T-helper 2 cell (primary cell): ENCODE data around the gene SLC28A2.
"Not testable (repeated sequence)": the region's sequence is repeated elsewhere in the genome, so short reads cannot be mapped to it uniquely, and the experiment has no call there.

Experiments used
- DNase-seq, 5 experiments: peaks; one replicate each; pipeline versions ENCODE4 v3.0.0 to v3.0.0-alpha.2; 2012 to 2022

SLC28A2 gene

GRCh38 chr15:45262906-45263461 lies 10.9 kb downstream of the SLC28A2 start:
- DNase-seq = no peak

DNA sequence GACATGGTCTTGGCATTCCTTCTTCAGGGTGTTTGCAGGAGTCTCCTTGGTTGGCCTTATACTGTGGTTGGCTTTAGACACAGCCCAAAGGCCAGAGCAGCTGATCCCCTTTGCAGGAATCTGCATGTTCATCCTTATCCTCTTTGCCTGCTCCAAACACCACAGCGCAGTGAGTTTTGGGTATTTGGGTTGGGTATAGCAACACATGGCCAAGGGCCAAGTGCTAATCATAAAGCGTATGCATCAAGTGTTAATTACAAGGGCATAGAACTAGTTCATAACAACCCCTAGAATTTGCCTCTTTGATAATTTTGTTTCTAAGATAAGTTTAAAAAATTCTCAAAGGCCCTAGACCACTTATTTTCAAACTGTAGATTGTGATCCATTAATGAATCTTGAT lies 11.8 kb downstream of the SLC28A2 start:
- no peak for DNase-seq

DNA sequence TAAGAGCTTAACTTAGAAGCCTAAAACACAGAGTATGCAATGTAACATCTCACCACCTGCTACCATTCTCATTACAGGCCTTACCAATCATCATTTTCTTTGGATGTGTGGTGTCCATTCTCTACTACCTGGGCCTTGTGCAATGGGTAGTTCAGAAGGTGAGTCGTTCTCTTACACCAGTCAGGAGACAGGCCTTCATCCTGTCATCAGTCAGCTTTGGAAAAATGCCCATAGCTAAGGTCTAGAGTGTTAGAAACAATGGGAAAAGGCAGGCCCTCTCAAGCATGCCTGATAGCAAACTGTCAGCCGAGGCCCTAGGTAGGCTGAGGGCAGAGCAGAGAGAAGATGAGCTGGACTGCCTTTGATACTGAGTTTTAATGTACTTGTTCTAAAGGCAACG lies 13.5 kb downstream of the SLC28A2 start:
- DNase-seq = no peak

GRCh38 chr15:45268135-45268534 lies 16.1 kb downstream of the SLC28A2 start:
- peak in 1 of 5 experiments; percentile 13 for DNase-seq

DNA sequence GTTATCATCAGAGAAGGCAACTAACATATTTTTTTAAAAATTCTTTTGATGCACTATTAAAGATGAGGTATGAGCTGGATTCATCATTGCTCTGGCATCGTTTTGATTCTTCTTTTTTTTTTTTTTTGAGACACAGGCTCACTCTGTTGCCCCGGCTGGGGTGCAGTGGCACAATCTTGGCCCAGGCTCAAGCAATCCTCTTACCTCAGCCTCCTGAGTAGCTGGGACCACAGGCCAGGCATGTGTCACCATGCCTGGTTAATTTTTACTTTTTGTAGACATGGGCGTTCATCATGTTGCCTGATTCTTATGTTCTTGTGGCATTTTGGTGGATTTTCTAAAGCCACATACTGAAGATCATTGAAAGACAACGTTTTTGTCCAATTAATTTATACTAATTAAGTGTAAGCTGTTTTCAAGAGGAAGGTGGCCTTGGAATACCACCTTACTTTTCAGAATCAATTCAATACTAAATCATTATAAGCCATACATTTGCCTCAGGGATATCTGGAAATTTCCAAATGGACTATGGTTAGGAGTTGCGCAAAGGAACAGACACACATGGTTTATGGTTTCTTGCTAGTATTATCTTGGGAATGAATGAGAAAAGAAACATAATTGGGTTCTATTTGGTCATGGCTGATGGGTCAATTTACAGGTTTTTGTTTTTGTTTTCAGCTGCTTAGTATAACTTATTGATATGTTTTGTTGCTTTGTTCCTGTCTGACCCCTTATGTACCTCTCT lies 22.8 kb downstream of the SLC28A2 start:
- DNase-seq = no peak

GRCh38 chr15:45276831-45277230 lies 24.8 kb downstream of the SLC28A2 start:
- peak in 2 of 5 experiments; percentile 10 to 11 for DNase-seq

DNA sequence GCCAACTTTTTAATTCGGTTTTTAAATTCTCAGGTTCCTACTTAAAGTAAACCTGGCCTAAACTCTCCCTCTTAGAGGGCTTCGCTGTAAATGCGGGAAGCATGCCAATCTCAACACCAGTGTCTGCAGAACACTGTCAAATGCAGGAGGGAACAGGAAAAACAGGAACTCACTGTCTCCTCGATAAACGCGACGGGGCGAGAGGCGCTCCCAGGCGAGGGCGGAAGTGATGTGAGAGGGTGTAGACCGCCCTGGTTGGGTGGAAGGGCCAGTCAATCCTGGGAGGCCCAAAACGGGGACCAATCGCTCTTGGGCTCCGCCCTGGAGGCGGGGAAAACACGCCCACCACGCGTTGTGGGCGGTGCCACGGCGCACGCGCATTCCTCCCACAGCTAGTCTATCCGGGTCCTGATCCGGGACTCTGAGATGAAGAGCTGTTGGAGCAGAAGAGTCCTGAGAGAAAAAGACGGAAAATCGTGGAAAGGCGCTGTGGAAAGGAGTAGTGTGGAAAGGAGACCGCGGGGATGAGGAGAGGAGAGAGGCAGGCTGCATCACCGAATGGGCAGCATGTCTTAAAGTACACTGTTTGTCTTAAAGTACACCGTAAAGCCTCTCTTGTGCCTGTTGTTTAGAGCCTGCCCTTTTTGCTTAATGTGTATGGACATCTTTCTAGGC lies 27.1 kb downstream of the SLC28A2 start:
- DNase-seq = peak; percentile 87 to 97 (median 95)

DNA sequence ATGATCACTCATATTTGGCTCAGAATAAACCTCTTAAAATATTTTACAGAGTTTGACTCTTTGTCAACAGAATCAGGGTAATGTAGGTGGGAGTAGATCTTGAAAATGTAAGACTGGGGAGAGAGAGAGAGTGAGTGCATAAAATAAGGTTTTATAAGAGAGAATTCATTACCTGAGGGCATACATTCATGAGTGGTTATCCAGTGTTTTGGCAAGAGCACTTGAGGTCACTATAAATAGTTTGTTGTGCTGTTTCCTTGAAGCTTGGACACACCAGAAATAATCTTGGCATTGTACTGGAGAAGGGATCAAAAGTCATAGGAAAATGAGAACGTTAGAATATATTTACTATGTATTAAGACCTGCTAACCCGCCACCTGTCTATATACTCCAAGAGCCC lies 33.4 kb downstream of the SLC28A2 start:
- no peak for DNase-seq

DNA sequence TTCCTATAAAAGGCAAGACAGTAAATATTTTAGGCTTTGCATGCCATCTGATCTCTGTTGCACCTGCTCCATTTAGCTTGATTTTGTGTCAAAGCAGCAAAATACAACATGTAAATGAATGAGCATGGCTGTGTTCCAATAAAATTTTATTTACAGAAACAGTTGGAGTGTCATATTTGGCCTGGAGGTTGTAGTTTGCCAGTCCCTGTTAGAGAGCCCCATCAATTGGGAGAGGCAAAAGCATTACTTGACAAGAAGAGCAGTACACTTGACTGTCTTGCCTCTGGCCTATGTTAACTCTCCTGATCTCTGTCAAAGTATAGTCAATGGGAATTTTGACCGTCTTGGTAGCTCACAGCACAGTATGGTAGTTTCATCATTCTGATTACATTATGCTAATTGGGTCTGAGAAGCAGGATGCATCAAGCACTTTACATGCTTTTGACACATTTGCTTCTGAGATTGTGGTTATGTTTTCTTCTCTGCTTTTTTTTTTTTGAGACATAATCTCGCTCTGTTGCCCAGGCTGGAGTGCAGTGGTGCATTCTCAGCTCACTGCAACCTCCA lies 35.4 kb downstream of the SLC28A2 start:
- DNase-seq = no peak

DNA sequence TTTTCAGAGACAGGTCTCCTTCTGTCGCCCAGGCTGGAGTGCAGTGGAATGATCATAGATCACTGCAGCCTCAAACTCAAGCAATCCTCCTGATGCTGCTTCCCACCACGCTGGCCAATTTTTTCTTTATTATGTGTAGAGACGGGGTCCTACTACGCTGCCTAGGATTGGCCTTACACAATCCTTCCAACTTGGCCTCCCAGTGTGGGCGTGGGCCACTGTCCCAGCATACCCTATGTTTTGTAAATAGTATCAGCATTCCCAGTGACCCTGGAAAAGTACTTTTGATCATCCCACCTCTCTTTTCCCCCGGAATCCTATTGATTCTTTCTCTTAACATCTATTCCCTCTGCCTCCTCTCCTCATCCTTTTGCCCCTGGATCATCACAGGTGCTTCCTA lies 36.9 kb downstream of the SLC28A2 start:
- no peak for DNase-seq

DNA sequence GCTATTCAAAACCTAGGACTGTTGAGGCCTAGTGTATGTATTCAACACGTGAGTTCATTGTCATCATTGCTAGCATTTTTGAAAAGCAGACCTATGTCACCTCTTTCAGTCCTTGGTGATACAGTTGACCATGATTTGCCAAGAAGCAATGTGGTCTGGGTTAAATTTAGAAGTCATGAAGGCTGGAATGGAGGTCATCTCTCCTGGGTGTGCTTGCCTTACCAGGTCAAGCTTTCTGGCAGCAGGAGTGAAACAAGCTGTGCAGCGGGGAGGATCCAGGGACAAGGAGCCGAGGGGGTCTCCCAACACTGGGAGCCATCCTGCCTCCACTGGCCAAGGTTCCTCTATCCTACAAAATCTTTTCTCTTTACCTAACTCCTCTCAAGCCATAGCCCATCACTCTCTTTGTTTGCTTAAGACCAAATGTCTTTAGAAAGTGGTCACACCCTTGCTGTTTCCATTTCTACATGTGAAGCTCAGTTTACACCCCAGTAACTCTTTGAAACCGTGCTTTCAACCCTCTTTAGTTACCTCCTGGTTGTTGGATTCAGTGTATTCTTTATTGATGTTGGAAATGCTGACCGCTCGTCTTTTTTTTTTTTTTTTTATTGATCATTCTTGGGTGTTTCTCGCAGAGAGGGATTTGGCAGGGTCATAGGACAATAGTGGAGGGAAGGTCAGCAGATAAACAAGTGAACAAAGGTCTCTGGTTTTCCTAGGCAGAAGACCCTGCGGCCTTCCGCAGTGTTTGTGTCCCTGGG lies 40.0 kb downstream of the SLC28A2 start:
- DNase-seq = no peak

- DNase-seq = not testable (repeated sequence)
Observed at GRCh38 chr15:45293326-45293725, 41.3 kb downstream of the SLC28A2 start.

- not testable (repeated sequence) for DNase-seq
Observed at GRCh38 chr15:45298964-45299378, 46.9 kb downstream of the SLC28A2 start.

GRCh38 chr15:45304711-45305110 lies 52.7 kb downstream of the SLC28A2 start:
- no peak for DNase-seq

GRCh38 chr15:45306105-45306504 lies 54.1 kb downstream of the SLC28A2 start:
- no peak for DNase-seq

DNA sequence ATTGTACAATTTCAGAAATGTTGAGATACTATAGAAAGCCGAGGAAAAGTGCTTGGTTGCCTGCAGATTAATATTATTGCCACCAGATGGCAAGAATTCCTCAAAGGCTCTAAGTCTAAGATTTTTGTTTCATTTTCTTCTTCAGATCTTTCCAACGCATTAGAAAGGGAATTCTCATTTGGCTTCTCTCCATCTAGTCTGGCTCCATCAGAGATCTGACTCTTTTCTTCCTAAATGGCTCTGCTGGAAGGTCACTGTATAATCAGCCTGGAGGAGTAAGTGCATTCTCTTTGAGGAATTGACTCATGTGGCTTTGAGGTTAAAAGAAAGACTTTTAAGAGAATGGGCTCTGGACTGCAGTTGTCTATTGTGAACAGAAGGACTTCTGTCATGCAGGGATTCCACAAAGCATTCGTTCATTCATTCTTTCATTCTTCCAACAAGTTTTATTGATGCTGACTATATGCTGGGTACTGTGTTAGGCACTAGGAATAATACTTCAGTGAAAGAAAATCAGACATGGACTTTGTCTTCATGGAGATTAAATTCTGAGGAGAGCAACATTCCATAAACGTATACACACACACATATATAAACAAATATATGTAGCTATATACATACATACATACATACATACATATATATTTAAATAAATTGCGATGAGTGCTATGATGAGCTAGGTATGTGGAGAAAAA lies 55.3 kb downstream of the SLC28A2 start:
- peak in 1 of 5 experiments; percentile 10 for DNase-seq

DNA sequence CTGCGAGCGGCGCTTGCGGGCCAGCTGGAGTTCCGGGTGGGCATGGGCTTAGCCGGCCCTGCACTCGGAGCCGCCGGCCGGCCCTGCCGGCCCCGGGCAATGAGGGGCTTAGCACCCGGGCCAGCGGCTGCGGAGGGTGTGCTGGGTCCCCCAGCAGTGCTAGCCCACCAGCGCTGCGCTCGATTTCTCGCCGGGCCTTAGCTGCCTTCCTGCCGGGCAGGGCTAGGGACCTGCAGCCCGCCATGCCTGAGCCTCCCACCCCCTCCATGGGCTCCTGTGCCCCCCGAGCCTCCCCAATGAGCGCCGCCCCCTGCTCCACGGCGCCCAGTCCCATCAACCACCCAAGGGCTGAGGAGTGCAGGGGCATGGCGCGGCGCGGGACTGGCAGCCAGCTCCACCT lies 62.1 kb downstream of the SLC28A2 start:
- not testable (repeated sequence) for DNase-seq

- DNase-seq = peak in 1 of 5 experiments; percentile 11
Observed at GRCh38 chr15:45314960-45315359, 62.9 kb downstream of the SLC28A2 start.

DNA sequence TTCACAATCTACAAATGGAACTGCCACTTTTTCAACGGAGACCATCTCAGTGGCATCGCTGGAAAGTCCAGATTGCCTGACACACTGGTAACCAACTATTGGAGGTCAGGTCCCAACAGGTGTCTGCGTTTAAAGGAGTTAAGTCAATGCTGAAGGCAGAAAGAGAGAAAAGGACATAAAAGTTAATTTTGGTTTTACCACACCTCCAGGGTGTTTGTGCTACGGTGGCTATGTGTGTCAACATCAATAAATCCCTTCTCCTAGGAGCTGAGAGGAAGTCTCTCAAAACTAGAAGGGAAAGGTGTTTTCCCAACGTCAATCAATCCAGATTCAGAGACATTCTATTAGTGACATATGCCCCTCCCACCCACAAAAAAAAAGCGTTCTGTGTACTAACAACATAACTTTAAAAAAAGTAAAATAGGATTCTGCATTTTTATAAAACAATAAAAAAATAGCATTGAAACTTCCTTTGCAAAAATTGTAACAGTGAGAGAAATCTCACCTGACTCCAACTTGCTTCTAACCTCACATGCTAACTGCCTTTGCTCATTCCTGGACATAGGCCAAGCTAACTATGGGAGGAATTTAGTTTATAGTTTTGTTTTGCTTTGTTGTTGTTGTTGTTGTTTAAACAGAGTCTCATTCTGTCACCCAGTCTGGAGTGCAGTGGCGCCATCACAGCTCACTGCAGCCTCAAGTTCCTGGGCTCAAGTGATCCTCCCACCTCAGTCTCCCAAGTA lies 67.6 kb downstream of the SLC28A2 start:
- no peak for DNase-seq

GRCh38 chr15:45320581-45321205 lies 68.7 kb downstream of the SLC28A2 start:
- no peak for DNase-seq

DNA sequence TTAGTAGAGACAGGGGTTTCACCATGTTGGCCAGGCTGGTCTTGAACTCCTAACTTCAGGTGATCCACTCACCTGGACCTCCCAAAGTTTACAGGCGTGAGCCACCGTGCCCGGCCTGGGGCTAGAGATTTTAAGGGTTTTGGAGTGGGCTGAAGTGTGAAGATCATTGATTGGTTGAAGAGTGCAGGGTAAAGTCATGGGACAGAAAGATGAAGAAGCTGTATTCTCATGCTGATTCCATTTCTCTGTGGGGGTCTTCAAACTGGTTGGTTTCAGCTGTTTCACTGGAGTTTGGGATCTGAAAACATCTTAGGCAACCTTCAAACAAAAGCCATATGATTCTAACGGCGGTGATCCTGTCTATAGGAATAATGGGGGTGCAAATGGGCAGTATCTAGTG lies 74.2 kb downstream of the SLC28A2 start:
- no peak for DNase-seq
